Type B pancreatic cell (in vitro differentiated cells): ENCODE data around the gene TMPRSS3. TPM values are rescaled to one million over a fixed set of nuclear protein-coding genes. Genes with fewer than 3 reads are reported as not detected.

Source experiments
- DNase-seq: peaks from one replicate; pipeline ENCODE4 v3.0.0; 2021; ENCODE audit warnings: mixed read lengths; ENCODE audit not compliant: unreplicated experiment; ENCODE audit errors: extremely low spot score
- H3K27ac Mint-ChIP-seq: 2 replicates; pipeline ENCODE4 v1.8.0; 2021; ENCODE audit warnings: mild to moderate bottlenecking, mixed read lengths
- H3K27me3 Mint-ChIP-seq: 2 replicates; pipeline ENCODE4 v1.8.0; 2021; ENCODE audit warnings: mixed read lengths
- H3K36me3 Mint-ChIP-seq: 2 replicates; pipeline ENCODE4 v1.8.0; 2021; ENCODE audit warnings: mixed read lengths
- H3K4me1 Mint-ChIP-seq: one replicate; pipeline ENCODE4 v1.8.0; 2021; ENCODE audit warnings: mixed read lengths; ENCODE audit not compliant: unreplicated experiment
- H3K4me3 Mint-ChIP-seq: 2 replicates; pipeline ENCODE4 v1.8.0; 2021; ENCODE audit warnings: mild to moderate bottlenecking, mixed read lengths
- H3K9me3 Mint-ChIP-seq: 2 replicates; pipeline ENCODE4 v1.8.0; 2021; ENCODE audit warnings: mixed read lengths
- total RNA-seq: library from RNA; stranded (reverse); gene quantifications from 2 replicates; pipeline ENCODE4 v1.2.1, GENCODE V29; 2021; ENCODE audit warnings: low replicate concordance
- TF ChIP-seq, protein P1 (sequence below): fragments of 200-600 bp; sonication (generic); conservative IDR thresholded peaks from 2 replicates; pipeline ENCODE4 v1.5.0; 2021; ENCODE audit warnings: antibody characterized with exemption, mild to moderate bottlenecking

The TMPRSS3 gene
- total RNA-seq, 1 donor from 2014 or later, result 1.3 TPM

DNA sequence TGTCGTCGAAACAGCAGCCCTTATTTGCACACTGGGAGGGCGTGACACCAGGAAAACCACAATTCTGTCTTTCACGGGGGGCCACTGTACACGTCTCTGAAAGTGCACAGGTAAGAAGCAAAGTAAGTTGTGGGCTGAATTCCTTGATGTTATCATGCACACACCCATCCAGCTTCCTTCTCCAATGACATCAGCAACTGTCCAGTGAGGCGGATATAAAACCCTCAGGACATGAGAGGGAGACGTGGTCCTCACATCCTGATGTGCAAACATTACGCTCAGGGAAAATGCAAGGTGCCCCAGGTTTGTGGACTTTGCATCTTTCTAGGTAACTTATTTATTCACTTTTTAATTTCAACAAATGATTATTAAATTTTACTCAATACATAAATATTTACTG, 32.5 kb downstream of the TMPRSS3 start:
- H3K27ac Mint-ChIP-seq, result no peak overlapping the region

DNA sequence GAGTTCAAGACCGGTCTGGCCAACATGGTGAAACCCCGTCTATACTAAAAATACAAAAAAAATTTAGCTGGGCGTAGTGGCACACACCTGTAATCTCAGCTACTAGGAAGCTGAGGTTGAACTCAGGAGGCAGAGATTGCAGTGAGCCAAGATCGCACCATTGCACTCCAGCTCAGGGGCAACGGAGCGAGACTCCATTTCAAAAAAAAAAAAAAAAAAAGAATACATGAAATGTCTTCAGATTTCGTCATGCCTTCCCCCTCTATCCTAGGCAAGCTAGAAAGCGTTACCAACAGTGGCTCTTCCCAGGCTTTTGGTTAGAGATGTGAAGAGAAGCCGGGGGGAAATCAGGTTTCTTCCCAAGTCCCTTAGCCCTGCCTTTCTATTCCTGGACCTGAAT, 33.2 kb downstream of the TMPRSS3 start:
- Mint-ChIP-seq H3K9me3 (no peaks in the 10 kb centered on the region), H3K36me3 (no peaks in the 10 kb centered on the region), H3K27me3 (peaks cover 5% of the 10 kb centered on the region), H3K27ac (no peak overlapping the region), H3K4me1 (no peaks in the 10 kb centered on the region), H3K4me3 (no peak overlapping the region)
- no peak for DNase-seq
- TF ChIP-seq, protein P1, sequence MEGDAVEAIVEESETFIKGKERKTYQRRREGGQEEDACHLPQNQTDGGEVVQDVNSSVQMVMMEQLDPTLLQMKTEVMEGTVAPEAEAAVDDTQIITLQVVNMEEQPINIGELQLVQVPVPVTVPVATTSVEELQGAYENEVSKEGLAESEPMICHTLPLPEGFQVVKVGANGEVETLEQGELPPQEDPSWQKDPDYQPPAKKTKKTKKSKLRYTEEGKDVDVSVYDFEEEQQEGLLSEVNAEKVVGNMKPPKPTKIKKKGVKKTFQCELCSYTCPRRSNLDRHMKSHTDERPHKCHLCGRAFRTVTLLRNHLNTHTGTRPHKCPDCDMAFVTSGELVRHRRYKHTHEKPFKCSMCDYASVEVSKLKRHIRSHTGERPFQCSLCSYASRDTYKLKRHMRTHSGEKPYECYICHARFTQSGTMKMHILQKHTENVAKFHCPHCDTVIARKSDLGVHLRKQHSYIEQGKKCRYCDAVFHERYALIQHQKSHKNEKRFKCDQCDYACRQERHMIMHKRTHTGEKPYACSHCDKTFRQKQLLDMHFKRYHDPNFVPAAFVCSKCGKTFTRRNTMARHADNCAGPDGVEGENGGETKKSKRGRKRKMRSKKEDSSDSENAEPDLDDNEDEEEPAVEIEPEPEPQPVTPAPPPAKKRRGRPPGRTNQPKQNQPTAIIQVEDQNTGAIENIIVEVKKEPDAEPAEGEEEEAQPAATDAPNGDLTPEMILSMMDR, result no peak

More for the DNA sequence above, 32.5 kb downstream of the TMPRSS3 start:
- Mint-ChIP-seq H3K27me3 (peaks cover 5% of the 10 kb centered on the region), H3K9me3 (no peaks in the 10 kb centered on the region), H3K36me3 (no peaks in the 10 kb centered on the region), H3K4me3 (no peak overlapping the region), H3K4me1 (peaks cover 4% of the 10 kb centered on the region)
- TF ChIP-seq, protein P1, result no peak
- no peak for DNase-seq

DNA sequence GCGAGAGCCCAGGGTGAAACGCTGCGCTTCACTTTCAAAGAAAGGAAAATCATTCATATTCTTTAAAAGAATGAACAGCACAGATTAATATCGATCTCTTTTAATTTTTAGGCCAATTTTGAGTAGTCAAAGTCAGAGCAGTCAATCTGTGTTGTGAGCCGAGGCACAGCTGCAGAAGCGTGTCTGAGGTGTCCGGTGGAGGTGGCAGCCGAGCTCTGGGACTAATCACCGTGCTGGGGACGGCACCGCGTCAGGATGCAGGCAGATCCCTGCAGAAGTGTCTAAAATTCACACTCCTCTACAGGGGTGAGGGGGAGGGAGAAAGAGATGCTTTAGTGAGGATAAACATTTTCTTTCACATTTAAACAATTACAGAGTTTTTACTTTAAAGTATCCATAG, 33.7 kb downstream of the TMPRSS3 start:
- no peak for DNase-seq
- H3K27ac Mint-ChIP-seq, result peak overlapping the region; percentile 39
- peaks cover 5% of the 10 kb centered on the region for H3K27me3 Mint-ChIP-seq
- TF ChIP-seq, protein P1, result no peak
- no peaks in the 10 kb centered on the region for H3K4me1 Mint-ChIP-seq
- H3K9me3 Mint-ChIP-seq, result no peaks in the 10 kb centered on the region
- no peak overlapping the region for H3K4me3 Mint-ChIP-seq
- no peaks in the 10 kb centered on the region for H3K36me3 Mint-ChIP-seq

DNA sequence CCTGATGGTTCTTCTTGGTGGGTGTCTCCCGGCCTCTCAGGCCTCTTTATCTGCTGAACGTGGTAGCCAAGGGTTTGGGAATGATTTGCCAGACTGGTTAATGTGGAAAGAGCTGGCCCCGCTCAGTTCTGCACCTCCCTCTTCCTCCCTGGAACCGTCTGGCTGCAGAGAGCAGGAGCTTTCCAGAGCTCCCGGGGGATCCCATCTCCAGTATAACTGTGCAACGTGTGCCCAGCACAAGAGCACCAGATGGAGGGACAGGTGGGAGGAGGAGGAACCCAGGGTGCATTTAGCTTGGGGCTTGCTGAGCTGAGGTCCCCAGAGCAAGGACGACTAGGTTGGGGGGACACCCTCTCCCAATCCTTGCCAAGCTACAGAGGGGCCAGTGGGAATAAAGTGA, 34.6 kb downstream of the TMPRSS3 start:
- H3K27ac Mint-ChIP-seq, result no peak overlapping the region
- TF ChIP-seq, protein P1, result no peak
- no peaks in the 10 kb centered on the region for H3K36me3 Mint-ChIP-seq

DNA sequence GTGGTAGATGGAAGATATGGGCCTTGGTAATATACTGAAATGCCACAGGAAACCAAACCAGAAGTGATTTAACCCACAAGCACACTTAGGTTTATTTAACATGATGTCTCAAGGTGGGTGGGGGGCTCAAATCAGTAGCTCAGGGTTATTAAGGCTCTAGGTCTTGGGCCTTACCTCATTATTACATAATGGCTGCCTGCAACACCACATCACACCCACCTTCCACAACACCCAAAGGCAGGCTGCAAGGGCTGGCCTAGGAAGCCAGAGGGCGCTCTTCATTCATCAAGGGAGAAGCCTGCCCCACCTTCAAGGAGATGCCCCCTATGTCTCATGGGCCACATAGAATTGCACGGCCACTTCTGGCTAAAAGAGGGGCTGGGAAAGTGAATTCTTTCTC, 35.5 kb downstream of the TMPRSS3 start:
- TF ChIP-seq, protein P1, result peak; percentile 27
- Mint-ChIP-seq H3K36me3 (no peaks in the 10 kb centered on the region), H3K4me3 (no peak overlapping the region), H3K27ac (no peak overlapping the region), H3K9me3 (peaks cover 5% of the 10 kb centered on the region), H3K4me1 (no peaks in the 10 kb centered on the region), H3K27me3 (peaks cover 5% of the 10 kb centered on the region)
- DNase-seq, result no peak

More for the DNA sequence above, 34.6 kb downstream of the TMPRSS3 start:
- no peak overlapping the region for H3K4me3 Mint-ChIP-seq
- peaks cover 5% of the 10 kb centered on the region for H3K27me3 Mint-ChIP-seq
- no peaks in the 10 kb centered on the region for H3K9me3 Mint-ChIP-seq
- H3K4me1 Mint-ChIP-seq, result no peaks in the 10 kb centered on the region
- DNase-seq, result no peak

DNA sequence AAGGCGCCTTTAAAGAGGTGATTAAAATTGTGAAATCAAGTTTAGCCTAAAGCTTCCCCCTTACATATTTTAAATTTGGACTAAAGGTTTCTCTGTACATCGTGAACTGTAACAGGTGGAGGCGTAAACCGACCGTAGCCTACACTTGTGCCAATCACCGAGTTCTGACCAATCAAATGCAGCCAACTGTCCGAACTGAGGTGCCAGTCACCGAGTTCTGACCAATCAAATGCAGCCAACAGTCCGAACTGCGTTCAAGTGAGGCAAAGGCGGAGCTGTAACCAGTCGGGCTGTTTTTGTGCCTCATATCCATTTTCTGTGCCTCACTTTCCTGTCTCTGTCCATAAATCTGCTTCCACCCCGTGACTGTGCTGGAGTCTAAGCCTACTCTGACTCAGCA, 36.9 kb downstream of the TMPRSS3 start:
- H3K4me3 Mint-ChIP-seq, result no peak overlapping the region
- no peak overlapping the region for H3K27ac Mint-ChIP-seq
- DNase-seq, result no peak
- peaks cover 5% of the 10 kb centered on the region for H3K9me3 Mint-ChIP-seq
- TF ChIP-seq, protein P1, result no peak
- no peaks in the 10 kb centered on the region for H3K4me1 Mint-ChIP-seq
- peaks cover 5% of the 10 kb centered on the region for H3K27me3 Mint-ChIP-seq
- H3K36me3 Mint-ChIP-seq, result no peaks in the 10 kb centered on the region
